GM23248 (cell line): Measurements from ENCODE around the gene SEC16A.

Experiments
- EZH2 ChIP-seq: fragments of 200-600 bp; sonication (generic); IDR thresholded peaks from 2 replicates; pipeline ENCODE4 v1.6.1; 2018; ENCODE audit warnings: antibody characterized with exemption, mild to moderate bottlenecking; ENCODE audit not compliant: insufficient read depth, poor library complexity, severe bottlenecking
- EZH2phosphoT487 ChIP-seq: fragments of 200-600 bp; sonication (generic); IDR thresholded peaks from 2 replicates; pipeline ENCODE4 v1.6.1; 2018; ENCODE audit warnings: antibody characterized with exemption, moderate library complexity, mild to moderate bottlenecking, low read depth; ENCODE audit not compliant: insufficient read depth

GRCh38 chr9:136464241-136464640 lies 18.6 kb downstream of the SEC16A start:
- no peak for TF ChIP-seq EZH2
- TF ChIP-seq EZH2phosphoT487, result no peak
